Osteoblast (primary cell): ENCODE measurements around the gene ULK2. TPM values are rescaled to one million over a fixed set of nuclear protein-coding genes. Genes with fewer than 3 reads are reported as not detected.

Source experiments
- DNase-seq: peaks from one replicate; pipeline ENCODE4 v3.0.0; 2011; ENCODE audit warnings: low spot score, mixed read lengths; ENCODE audit not compliant: insufficient read length; ENCODE audit errors: missing footprints
- H2AFZ ChIP-seq: 2 replicates; pipeline ENCODE4 v1.6.0; 2011; ENCODE audit warnings: mild to moderate bottlenecking, low read length
- H3K27ac ChIP-seq: 2 replicates; pipeline ENCODE4 v1.5.1; 2011; ENCODE audit warnings: mild to moderate bottlenecking, low read depth, low read length, moderate library complexity
- H3K27me3 ChIP-seq: 2 replicates; pipeline ENCODE4 v1.6.0; 2012; ENCODE audit warnings: mild to moderate bottlenecking, control low read depth, inconsistent platforms, low read length, moderate library complexity; ENCODE audit not compliant: insufficient read depth
- H3K36me3 ChIP-seq: 2 replicates; pipeline ENCODE4 v1.5.1; 2011; ENCODE audit warnings: mild to moderate bottlenecking, low read length, control low read depth, moderate library complexity; ENCODE audit not compliant: insufficient read depth
- H3K4me1 ChIP-seq: 2 replicates; pipeline ENCODE4 v1.5.1; 2011; ENCODE audit warnings: mild to moderate bottlenecking, low read length, control low read depth, moderate library complexity; ENCODE audit not compliant: insufficient read depth
- H3K4me2 ChIP-seq: 2 replicates; pipeline ENCODE4 v1.6.0; 2011; ENCODE audit warnings: mild to moderate bottlenecking, low read length; ENCODE audit not compliant: insufficient read depth
- H3K4me3 ChIP-seq: fragments of 200-600 bp; sonication (generic); 3 replicates; pipeline ENCODE4 v1.5.1; 2012; ENCODE audit warnings: mild to moderate bottlenecking, low read length, inconsistent platforms; ENCODE audit not compliant: insufficient read depth
- H3K79me2 ChIP-seq: 2 replicates; pipeline ENCODE4 v1.6.0; 2012; ENCODE audit warnings: mild to moderate bottlenecking, low read length, control low read depth, inconsistent platforms; ENCODE audit not compliant: insufficient read depth
- H3K9me3 ChIP-seq: 2 replicates; pipeline ENCODE4 v1.5.1; 2011; ENCODE audit warnings: low read depth, low read length, control low read depth
- H4K20me1 ChIP-seq: 2 replicates; pipeline ENCODE4 v1.6.0; 2012; ENCODE audit warnings: mild to moderate bottlenecking, low read length, control low read depth; ENCODE audit not compliant: insufficient read depth
- total RNA-seq: library from RNA; depleted of rRNA; stranded (reverse); fragments of >200 nt; gene quantifications from 2 replicates; pipeline ENCODE4 v1.2.3, GENCODE V29; 2012
- TF ChIP-seq, protein P1 (sequence below): IDR thresholded peaks from 2 replicates; pipeline ENCODE4 v1.5.1; 2011; ENCODE audit warnings: mild to moderate bottlenecking, low read depth, low read length, moderate library complexity; ENCODE audit errors: extremely low read depth

Gene ULK2
- total RNA-seq, 1 donor: 27.5 TPM

GRCh38 chr17:19755821-19756510, 111.8 kb downstream of the ULK2 start:
- H3K27ac ChIP-seq: no peak overlapping the region

DNA sequence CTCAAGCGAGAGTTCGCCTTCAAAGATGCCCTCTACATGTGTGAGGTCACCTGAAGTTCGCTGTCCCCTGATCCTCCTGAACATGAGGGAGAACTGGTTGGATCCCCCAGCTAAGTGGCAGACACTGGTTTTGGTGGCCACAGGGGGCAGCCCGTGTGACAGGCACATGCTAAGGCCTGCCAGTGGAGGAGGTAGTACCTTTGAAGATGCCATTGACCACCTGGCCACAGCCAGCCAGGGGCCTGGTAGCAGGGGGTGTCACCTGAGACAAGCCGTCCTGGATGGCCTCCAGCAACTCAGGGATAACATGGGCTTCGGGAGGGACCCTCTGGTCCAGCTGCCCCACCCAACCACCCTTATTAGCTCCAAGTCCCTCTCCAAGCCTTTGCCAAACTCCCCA, 112.3 kb downstream of the ULK2 start:
- H3K4me3 ChIP-seq: no peak overlapping the region
- no peak overlapping the region for H2AFZ ChIP-seq
- peaks cover 18% of the 10 kb centered on the region for H3K4me1 ChIP-seq
- TF ChIP-seq, protein P1, sequence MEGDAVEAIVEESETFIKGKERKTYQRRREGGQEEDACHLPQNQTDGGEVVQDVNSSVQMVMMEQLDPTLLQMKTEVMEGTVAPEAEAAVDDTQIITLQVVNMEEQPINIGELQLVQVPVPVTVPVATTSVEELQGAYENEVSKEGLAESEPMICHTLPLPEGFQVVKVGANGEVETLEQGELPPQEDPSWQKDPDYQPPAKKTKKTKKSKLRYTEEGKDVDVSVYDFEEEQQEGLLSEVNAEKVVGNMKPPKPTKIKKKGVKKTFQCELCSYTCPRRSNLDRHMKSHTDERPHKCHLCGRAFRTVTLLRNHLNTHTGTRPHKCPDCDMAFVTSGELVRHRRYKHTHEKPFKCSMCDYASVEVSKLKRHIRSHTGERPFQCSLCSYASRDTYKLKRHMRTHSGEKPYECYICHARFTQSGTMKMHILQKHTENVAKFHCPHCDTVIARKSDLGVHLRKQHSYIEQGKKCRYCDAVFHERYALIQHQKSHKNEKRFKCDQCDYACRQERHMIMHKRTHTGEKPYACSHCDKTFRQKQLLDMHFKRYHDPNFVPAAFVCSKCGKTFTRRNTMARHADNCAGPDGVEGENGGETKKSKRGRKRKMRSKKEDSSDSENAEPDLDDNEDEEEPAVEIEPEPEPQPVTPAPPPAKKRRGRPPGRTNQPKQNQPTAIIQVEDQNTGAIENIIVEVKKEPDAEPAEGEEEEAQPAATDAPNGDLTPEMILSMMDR: no peak
- H3K79me2 ChIP-seq: no peaks in the 10 kb centered on the region
- H3K27me3 ChIP-seq: no peaks in the 10 kb centered on the region
- H3K36me3 ChIP-seq: no peaks in the 10 kb centered on the region
- H4K20me1 ChIP-seq: no peaks in the 10 kb centered on the region
- H3K4me2 ChIP-seq: no peak overlapping the region
- no peak overlapping the region for H3K27ac ChIP-seq
- DNase-seq: peak; percentile 14
- H3K9me3 ChIP-seq: no peaks in the 10 kb centered on the region

More at GRCh38 chr17:19755821-19756510, 111.8 kb downstream of the ULK2 start:
- peak; percentile 44 for DNase-seq
- H3K4me2 ChIP-seq: no peak overlapping the region
- H3K9me3 ChIP-seq: no peaks in the 10 kb centered on the region
- H3K4me1 ChIP-seq: peaks cover 18% of the 10 kb centered on the region
- no peaks in the 10 kb centered on the region for H3K36me3 ChIP-seq
- TF ChIP-seq, protein P1: no peak
- H3K79me2 ChIP-seq: no peaks in the 10 kb centered on the region
- H2AFZ ChIP-seq: no peak overlapping the region
- H4K20me1 ChIP-seq: no peaks in the 10 kb centered on the region
- no peak overlapping the region for H3K4me3 ChIP-seq
- no peaks in the 10 kb centered on the region for H3K27me3 ChIP-seq

- H3K4me1 ChIP-seq: peaks cover 18% of the 10 kb centered on the region
- no peaks in the 10 kb centered on the region for H3K79me2 ChIP-seq
- H3K27ac ChIP-seq: peak overlapping the region; percentile 96
- no peaks in the 10 kb centered on the region for H3K9me3 ChIP-seq
- peak overlapping the region; percentile 37 for H3K4me2 ChIP-seq
- TF ChIP-seq, protein P1: peak; percentile 66
- no peak overlapping the region for H3K4me3 ChIP-seq
- no peaks in the 10 kb centered on the region for H3K36me3 ChIP-seq
- H4K20me1 ChIP-seq: no peaks in the 10 kb centered on the region
- H2AFZ ChIP-seq: peak overlapping the region; percentile 75
- DNase-seq: peak; percentile 90
- no peaks in the 10 kb centered on the region for H3K27me3 ChIP-seq
Observed at GRCh38 chr17:19753661-19754463, 113.9 kb downstream of the ULK2 start.

DNA sequence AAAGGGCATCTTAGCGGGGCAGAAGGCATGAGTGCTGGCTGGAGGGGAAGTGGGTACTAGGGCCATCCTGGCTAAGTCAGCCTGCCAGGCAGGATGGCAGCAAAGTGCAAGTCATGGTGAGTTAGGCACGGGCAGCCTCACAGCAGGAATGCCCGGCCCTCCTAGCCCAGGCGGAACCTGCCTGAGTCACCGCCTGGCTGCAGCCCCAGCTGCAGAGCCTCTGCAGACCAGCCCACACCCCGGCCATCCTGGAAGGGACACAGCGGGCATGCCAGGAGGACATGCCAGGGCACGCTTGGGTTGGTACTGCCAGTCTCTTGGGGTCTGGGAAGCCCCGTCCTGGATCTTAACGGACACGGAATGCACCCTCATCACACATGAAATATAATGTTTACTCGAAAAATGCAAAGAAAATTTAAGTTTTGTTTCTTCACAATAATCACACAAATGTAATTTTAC, 114.7 kb downstream of the ULK2 start:
- Histone ChIP-seq H3K36me3 (no peaks in the 10 kb centered on the region), H3K27ac (peak overlapping the region; percentile 96), H3K9me3 (no peaks in the 10 kb centered on the region), H3K79me2 (no peaks in the 10 kb centered on the region), H3K27me3 (no peaks in the 10 kb centered on the region), H3K4me3 (no peak overlapping the region), H2AFZ (peak overlapping the region; percentile 89), H3K4me2 (peak overlapping the region; percentile 41), H4K20me1 (no peaks in the 10 kb centered on the region), H3K4me1 (peaks cover 25% of the 10 kb centered on the region)
- TF ChIP-seq, protein P1: no peak
- DNase-seq: peak; percentile 99
